Putamen (tissue), 1 donor: ENCODE data around the gene MAPT.
"Not testable (repeated sequence)": the region's sequence is repeated elsewhere in the genome, so short reads cannot be mapped to it uniquely, and the experiment has no call there.

Experiments used
- DNase-seq: peaks from one replicate; pipeline ENCODE4 v3.0.0-alpha.2; 2016; ENCODE audit warnings: low spot score

The MAPT gene

GRCh38 chr17:45862127-45862526, 32.2 kb upstream of the MAPT start:
- not testable (repeated sequence) for DNase-seq

- DNase-seq = no peak
Observed at GRCh38 chr17:45863857-45864654, 30.3 kb upstream of the MAPT start.

DNA sequence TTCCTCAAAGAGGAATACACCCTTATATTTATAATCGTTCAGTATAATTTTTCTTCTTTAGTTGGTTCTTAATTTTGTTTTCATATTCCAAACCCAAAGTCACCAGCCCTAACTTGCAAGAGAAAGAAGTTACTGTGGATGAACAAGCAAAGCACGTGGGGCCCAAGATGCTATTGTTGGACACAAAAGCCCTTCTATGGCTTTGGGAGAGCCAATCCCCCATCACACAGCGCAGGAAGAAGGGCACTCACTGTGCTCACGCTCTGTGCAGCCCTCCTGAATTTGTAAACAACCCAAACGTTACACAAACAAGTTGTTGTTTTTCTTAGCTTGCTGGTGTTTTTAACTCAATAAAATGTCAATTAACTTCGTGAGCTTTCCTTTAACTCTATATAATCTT, 27.2 kb upstream of the MAPT start:
- DNase-seq = peak; percentile 88

DNA sequence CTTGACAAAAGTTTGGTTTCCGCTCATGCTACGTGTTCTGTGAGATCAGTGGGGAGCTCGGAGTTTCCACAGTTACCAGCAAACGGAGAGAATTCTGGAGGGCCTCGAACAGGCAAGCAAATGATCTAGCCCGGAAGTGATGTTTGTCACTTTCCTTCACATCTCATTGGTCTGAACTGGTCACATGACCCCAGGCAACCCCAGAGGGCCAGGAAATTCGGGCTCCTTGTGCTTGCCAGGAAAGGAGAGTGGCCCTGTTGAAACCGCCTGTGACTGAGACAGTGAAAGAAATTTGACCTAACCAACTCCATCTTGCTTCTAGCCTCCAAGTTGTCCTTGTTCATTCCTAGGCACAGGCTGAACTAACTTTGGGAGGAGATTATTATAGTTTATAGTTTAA, 26.7 kb upstream of the MAPT start:
- peak; percentile 64 for DNase-seq

GRCh38 chr17:45868276-45868675, 26.1 kb upstream of the MAPT start:
- no peak for DNase-seq

DNA sequence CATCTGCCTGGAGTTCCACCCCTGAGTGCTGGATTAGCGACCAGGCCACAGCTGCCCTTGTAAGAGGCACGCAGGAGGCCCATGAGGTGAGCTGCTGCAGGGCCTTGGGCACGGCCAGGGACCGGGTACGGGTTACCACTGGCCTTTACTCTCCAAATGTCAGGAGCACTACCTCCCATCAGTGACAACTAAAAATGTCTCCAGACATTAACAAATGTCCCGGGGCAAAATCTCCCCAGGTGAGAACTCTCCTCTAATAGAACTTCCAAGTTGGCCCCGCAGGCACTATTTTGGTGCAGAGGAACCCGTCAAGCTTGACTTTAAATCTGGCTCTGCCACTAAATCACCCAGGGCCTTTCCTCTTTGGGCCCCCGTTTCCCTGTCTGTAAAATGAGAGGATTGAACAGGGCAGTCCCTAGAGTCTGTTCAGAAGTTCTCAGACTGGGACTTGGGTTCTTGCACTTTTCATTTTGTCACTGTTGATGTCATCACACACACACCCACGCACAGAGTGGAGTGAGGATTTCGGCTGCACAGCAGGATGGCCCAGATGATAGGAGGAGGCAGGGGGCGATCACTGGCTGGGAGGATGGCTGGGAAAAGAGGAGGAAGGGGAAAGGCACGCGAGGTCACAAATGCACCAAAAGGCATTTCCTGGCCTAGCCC, 24.5 kb upstream of the MAPT start:
- no peak for DNase-seq

- DNase-seq = no peak
Observed at GRCh38 chr17:45870342-45870974, 23.9 kb upstream of the MAPT start.

GRCh38 chr17:45871718-45872117, 22.6 kb upstream of the MAPT start:
- DNase-seq = no peak

- no peak for DNase-seq
Observed at GRCh38 chr17:45873728-45874127, 20.6 kb upstream of the MAPT start.

GRCh38 chr17:45874151-45874550, 20.2 kb upstream of the MAPT start:
- no peak for DNase-seq

DNA sequence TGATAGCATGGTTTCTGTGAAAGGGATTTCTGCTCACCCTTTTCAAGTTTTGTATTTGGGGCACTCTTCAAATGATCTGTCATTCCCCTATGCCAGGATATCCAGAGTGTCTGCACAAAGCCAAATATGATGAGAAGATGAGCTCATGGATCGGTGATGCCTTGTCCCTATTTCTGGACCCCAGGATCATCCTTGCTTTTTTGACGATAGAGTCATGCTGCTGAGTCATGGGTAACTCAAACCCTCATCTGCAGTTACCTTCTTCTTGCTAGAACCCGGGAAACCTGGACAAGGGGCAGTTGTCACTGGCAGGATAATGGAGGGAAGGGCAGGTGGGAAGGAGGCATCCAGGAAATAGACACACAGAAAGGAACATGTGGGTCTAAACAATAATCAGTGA, 17.8 kb upstream of the MAPT start:
- no peak for DNase-seq

DNA sequence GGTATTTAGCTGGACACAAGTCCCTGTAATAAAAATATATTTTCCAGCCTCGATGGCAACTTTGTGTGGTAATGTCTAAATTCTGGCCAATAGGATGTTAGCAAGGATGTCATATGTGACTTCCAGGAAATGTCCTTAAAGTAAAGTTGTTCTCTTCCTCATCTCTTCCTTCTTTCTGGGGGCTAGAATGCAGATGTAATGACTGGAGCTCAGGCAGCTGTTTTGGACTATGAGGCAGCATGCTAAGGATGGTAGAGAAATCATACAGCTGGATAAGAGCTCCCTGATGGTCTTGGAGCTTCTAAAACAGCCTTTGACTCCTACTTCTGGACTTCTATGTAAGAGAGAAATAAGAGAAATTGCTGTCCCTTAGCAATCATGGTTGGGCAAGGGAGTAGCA, 16.9 kb upstream of the MAPT start:
- DNase-seq = no peak

- no peak for DNase-seq
Observed at GRCh38 chr17:45883063-45883462, 11.3 kb upstream of the MAPT start.

- no peak for DNase-seq
Observed at GRCh38 chr17:45886852-45887251, 7.5 kb upstream of the MAPT start.

- DNase-seq = no peak
Observed at GRCh38 chr17:45888392-45888791, 6.0 kb upstream of the MAPT start.

GRCh38 chr17:45889579-45889978, 4.8 kb upstream of the MAPT start:
- no peak for DNase-seq

DNA sequence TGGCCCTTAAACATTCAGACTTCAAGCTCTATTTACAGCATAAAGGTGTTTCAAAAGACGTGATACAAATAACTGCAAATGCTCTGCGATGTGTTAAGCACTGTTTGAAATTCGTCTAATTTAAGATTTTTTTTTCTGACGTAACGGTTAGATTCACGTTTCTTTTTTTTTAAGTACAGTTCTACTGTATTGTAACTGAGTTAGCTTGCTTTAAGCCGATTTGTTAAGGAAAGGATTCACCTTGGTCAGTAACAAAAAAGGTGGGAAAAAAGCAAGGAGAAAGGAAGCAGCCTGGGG, 681 bp upstream of the MAPT start:
- no peak for DNase-seq

DNA sequence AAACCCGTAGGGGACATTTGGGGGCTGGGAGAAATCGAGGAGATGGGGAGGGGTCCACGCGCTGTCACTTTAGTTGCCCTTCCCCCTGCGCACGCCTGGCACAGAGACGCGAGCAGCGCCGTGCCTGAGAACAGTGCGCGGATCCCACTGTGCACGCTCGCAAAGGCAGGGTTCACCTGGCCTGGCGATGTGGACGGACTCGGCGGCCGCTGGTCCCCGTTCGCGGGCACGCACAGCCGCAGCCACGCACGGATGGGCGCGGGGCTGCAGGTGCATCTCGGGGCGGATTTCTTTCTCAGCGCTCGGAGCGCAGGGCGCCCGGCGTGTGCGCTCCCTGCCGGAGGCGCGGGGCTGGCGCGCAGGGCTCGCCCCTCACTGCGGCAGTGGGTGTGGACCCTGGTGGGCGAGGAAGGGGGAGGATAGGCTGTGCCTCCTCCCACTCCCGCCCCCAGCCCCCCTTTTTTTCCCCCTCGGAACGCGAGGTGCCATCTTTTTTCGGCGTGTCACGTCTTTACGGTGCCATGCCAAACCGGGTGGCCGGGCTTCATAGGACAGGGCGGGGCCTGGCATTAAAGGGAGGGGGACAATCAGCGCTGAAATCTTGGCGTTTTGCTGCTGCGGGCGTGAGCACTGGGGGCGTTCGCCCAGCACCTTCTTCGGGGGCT, 1.1 kb downstream of the MAPT start:
- peak; percentile 78 for DNase-seq

GRCh38 chr17:45895969-45896785, 1.8 kb downstream of the MAPT start:
- no peak for DNase-seq

DNA sequence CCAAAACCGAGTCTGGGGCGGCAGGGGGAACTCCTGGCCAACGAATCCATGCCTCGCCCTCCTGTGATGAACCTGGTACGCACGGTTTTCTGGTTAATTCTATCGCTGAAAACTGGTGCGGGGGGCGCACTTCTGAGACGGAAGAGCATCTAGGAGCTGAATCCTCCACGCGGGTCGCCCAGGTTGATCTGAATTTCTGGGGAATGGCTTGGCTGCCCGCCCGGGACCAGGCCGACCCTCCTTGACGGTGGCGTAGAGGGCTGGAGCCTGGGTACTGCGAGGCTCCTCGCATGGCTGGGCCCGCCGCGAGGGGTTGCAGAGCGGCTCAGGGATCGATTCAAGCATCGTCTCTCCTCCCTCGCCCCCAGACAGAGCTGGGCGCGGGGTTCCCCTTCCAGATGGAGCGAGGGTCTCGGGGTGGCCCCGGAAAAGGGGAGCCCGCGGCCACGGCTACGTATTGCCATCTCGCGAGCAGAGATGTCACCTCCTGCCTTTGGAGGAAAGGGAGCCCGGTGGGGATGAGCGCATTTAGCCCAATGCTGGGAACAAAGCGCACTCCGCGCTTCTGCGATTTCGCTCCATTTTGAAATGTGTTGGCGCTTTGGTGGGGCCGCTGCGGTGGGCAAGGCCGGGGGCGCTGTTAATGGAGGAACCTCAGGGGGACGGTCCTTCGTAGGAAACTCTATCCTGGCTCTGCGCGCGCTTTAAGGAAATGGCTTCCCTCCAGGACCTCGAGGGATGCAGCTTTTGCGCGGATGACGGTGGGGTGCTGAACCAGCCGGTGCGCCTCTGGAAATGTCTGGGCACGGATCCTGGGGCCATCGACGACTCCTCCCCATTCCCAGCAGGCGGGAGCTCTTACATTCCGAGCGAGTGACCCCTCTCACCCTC, 2.7 kb downstream of the MAPT start:
- peak; percentile 58 for DNase-seq

DNA sequence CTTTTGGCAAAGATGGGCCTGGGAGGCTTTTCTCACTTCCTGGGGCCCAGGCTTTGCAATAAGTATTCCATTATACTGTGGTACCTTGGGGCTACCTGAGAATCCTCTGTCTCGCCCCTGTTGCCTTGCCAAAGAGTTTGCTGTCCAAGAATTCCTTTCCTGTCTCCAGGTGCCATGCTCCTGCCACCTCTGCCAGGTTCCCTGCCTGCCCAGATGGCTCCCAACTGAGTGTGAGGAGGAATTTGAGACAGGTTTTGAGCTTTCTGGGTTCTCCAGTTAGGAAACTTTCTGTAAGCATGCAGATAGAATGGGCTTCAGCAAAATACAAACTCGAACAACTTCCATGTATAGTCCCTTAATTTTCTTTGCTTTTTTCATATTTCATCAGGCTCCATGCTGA, 5.8 kb downstream of the MAPT start:
- DNase-seq = no peak
